Sigmoid colon (tissue), 4 donors: ENCODE measurements around the gene R3HCC1L.

ENCODE experiments used
- CTCF ChIP-seq, 4 experiments: fragments of 450-650 bp in 3 of 4; fragments of 200-600 bp in 1 of 4; IDR thresholded peaks; one replicate each; pipeline ENCODE4 v1.5.1; 2016 to 2019; ENCODE audit warnings: antibody characterized with exemption in 4 of 4, mild to moderate bottlenecking in 3 of 4, moderate library complexity in 2 of 4
- EP300 ChIP-seq, 4 donors: sonication (generic); formaldehyde crosslinking; IDR thresholded peaks; one replicate each; pipeline ENCODE4 v1.6.1; 2017; ENCODE audit warnings: antibody characterized with exemption in 4 of 4
- POLR2AphosphoS5 ChIP-seq, 4 donors: sonication (generic); formaldehyde crosslinking; IDR thresholded peaks; one replicate each; pipeline ENCODE4 v1.6.1; 2017; ENCODE audit warnings: antibody characterized with exemption in 4 of 4

DNA sequence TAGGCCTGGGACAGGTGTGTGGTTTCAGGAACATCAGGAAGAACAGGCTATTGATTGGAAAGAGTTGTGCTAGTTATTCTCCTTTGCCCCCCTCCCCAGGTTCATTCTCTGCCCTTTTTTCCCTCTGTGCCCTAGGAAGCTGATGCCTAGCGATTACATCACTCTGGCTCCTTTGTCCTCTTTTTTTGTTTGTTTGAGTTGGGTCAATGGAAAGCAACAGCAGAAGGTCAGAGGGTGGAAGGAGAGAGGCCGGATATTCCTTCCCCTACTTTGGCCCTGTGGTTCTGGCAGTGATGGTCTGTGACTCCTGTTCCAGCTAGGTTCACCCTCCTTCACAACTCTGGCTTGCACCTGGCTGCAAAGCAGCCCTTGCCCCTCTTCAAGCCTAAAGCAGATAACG, 114.7 kb downstream of the R3HCC1L start:
- no peak for TF ChIP-seq CTCF (IDR thresholded peaks at IDR 0.05)
- TF ChIP-seq POLR2AphosphoS5 (IDR thresholded peaks at IDR 0.05) = no peak
- TF ChIP-seq EP300 (IDR thresholded peaks at IDR 0.05) = no peak
